ENCODE measurements around the gene TMEM86A.

TMEM86A gene

DNA sequence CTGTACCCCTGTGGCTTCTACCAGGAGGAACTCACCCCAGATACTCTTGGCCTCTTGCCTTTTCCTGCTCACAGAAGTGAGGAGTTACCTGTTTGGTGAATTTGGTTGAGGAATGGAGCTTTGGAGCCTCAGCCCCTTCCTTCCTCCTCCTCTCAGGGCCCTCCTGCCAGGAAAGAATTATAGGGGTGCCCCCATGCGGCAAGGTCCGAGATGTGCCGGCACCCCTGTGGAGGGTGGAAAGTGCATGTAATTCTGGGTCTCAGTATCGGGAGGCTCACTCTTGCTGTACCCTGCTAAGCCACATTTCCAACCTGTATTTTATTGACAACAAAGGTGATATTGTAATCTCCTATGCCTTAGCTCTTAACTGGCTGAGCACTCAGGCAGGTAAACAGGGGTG, 41.1 kb downstream of the TMEM86A start:
- H4K20me1 ChIP-seq (ENCODE audit: low read depth, low read length): no peaks in the 10 kb centered on the region
- no peaks in the 10 kb centered on the region for H3K9me2 ChIP-seq (replicated peaks; ENCODE audit: insufficient read depth, low read length)
- H3K27ac ChIP-seq (ENCODE audit: low read depth, low read length): no peak overlapping the region
- no peak overlapping the region for H2AFZ ChIP-seq (ENCODE audit: low read depth, low read length, severe bottlenecking)
- TF ChIP-seq, protein P1, sequence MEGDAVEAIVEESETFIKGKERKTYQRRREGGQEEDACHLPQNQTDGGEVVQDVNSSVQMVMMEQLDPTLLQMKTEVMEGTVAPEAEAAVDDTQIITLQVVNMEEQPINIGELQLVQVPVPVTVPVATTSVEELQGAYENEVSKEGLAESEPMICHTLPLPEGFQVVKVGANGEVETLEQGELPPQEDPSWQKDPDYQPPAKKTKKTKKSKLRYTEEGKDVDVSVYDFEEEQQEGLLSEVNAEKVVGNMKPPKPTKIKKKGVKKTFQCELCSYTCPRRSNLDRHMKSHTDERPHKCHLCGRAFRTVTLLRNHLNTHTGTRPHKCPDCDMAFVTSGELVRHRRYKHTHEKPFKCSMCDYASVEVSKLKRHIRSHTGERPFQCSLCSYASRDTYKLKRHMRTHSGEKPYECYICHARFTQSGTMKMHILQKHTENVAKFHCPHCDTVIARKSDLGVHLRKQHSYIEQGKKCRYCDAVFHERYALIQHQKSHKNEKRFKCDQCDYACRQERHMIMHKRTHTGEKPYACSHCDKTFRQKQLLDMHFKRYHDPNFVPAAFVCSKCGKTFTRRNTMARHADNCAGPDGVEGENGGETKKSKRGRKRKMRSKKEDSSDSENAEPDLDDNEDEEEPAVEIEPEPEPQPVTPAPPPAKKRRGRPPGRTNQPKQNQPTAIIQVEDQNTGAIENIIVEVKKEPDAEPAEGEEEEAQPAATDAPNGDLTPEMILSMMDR (IDR thresholded peaks at IDR 0.05; ENCODE audit: insufficient read depth, low read length, poor library complexity, severe bottlenecking): no peak
- TF ChIP-seq EZH2phosphoT487 (conservative IDR thresholded peaks at IDR 0.05; ENCODE audit: low read length): no peak
- H3K4me3 ChIP-seq (ENCODE audit: insufficient read depth, low read length, poor library complexity, severe bottlenecking): no peak overlapping the region
- no peak overlapping the region for H3K4me2 ChIP-seq (ENCODE audit: low read depth, low read length, poor library complexity, severe bottlenecking)
- no peaks in the 10 kb centered on the region for H3F3A ChIP-seq (ENCODE audit: insufficient read depth)
- H3K27me3 ChIP-seq (ENCODE audit: low read length): no peaks in the 10 kb centered on the region
- H3K9me3 ChIP-seq (ENCODE audit: insufficient read depth, low read length): no peaks in the 10 kb centered on the region
- no peaks in the 10 kb centered on the region for H3K36me3 ChIP-seq (ENCODE audit: low read length)
- no peak overlapping the region for H3K9ac ChIP-seq (ENCODE audit: low read length)
- no peaks in the 10 kb centered on the region for H3K79me2 ChIP-seq (ENCODE audit: insufficient read depth, low read length)

DNA sequence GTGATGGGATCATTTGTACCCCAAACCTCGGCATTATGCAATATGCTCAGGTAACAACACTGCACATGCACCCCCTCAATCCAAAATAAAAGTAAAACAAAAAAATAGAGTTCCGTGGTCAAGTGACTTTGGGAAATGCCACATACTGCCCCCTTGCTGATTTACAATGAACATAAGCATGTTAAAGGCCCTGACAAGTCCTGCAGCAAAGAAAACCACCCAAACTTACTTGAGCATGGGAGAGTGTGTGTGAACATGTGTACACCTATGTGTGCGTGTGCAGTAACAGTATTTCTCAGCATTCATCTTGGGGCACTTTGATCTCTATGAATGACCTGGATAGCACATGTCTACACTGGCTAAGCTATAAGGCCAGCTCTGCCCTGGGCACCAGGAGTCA, 43.2 kb downstream of the TMEM86A start:
- Histone ChIP-seq H3F3A (ENCODE audit: insufficient read depth) (no peaks in the 10 kb centered on the region), H3K4me3 (ENCODE audit: insufficient read depth, low read length, poor library complexity, severe bottlenecking) (no peak overlapping the region), H2AFZ (ENCODE audit: low read depth, low read length, severe bottlenecking) (no peak overlapping the region), H3K4me2 (ENCODE audit: low read depth, low read length, poor library complexity, severe bottlenecking) (no peak overlapping the region), H3K27ac (ENCODE audit: low read depth, low read length) (no peak overlapping the region), H3K79me2 (ENCODE audit: insufficient read depth, low read length) (no peaks in the 10 kb centered on the region), H3K36me3 (ENCODE audit: low read length) (no peaks in the 10 kb centered on the region), H3K27me3 (ENCODE audit: low read length) (no peaks in the 10 kb centered on the region), H4K20me1 (ENCODE audit: low read depth, low read length) (no peaks in the 10 kb centered on the region), H3K9me3 (ENCODE audit: insufficient read depth, low read length) (no peaks in the 10 kb centered on the region), H3K9me2 (replicated peaks; ENCODE audit: insufficient read depth, low read length) (no peaks in the 10 kb centered on the region), H3K9ac (ENCODE audit: low read length) (no peak overlapping the region)
- no peak for TF ChIP-seq EZH2phosphoT487 (conservative IDR thresholded peaks at IDR 0.05; ENCODE audit: low read length)
- TF ChIP-seq, protein P1 (IDR thresholded peaks at IDR 0.05; ENCODE audit: insufficient read depth, low read length, poor library complexity, severe bottlenecking): no peak

DNA sequence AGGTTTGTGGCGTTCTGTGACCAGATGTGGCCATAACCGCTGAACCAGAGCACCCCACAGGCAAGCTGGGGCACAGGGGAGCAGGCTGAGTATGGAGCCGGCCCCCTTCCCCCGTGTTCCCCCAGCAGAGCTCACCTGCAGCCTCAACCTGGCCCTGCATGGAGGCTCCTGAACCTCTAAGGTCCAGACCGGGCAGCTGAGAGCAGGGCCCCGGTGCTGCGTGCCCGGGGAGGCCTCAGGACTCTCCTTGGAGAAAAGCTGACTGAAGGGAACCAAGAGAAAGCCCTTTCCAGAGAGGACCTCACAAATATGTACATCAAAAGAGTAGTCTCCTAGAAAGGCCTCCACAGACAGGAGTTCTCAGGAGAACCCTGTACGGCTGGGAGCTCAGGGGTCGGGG, 44.8 kb downstream of the TMEM86A start:
- no peaks in the 10 kb centered on the region for H4K20me1 ChIP-seq (ENCODE audit: low read depth, low read length)
- no peaks in the 10 kb centered on the region for H3F3A ChIP-seq (ENCODE audit: insufficient read depth)
- no peak overlapping the region for H2AFZ ChIP-seq (ENCODE audit: low read depth, low read length, severe bottlenecking)
- no peak overlapping the region for H3K4me3 ChIP-seq (ENCODE audit: insufficient read depth, low read length, poor library complexity, severe bottlenecking)
- H3K9me3 ChIP-seq (ENCODE audit: insufficient read depth, low read length): no peaks in the 10 kb centered on the region
- H3K9me2 ChIP-seq (replicated peaks; ENCODE audit: insufficient read depth, low read length): no peaks in the 10 kb centered on the region
- no peak overlapping the region for H3K4me2 ChIP-seq (ENCODE audit: low read depth, low read length, poor library complexity, severe bottlenecking)
- no peak for TF ChIP-seq EZH2phosphoT487 (conservative IDR thresholded peaks at IDR 0.05; ENCODE audit: low read length)
- TF ChIP-seq, protein P1 (IDR thresholded peaks at IDR 0.05; ENCODE audit: insufficient read depth, low read length, poor library complexity, severe bottlenecking): no peak
- H3K79me2 ChIP-seq (ENCODE audit: insufficient read depth, low read length): no peaks in the 10 kb centered on the region
- no peaks in the 10 kb centered on the region for H3K36me3 ChIP-seq (ENCODE audit: low read length)
- no peaks in the 10 kb centered on the region for H3K27me3 ChIP-seq (ENCODE audit: low read length)
- no peak overlapping the region for H3K27ac ChIP-seq (ENCODE audit: low read depth, low read length)
- no peak overlapping the region for H3K9ac ChIP-seq (ENCODE audit: low read length)
